Astrocyte of the hippocampus (primary cell): ENCODE measurements around the gene ACOT7.
"Not testable (repeated sequence)": the region's sequence is repeated elsewhere in the genome, so short reads cannot be mapped to it uniquely, and the experiment has no call there.

Experiments
- DNase-seq: peaks from one replicate; pipeline ENCODE4 v3.0.0; 2011; ENCODE audit warnings: low read depth, low spot score

The ACOT7 gene, protein sequence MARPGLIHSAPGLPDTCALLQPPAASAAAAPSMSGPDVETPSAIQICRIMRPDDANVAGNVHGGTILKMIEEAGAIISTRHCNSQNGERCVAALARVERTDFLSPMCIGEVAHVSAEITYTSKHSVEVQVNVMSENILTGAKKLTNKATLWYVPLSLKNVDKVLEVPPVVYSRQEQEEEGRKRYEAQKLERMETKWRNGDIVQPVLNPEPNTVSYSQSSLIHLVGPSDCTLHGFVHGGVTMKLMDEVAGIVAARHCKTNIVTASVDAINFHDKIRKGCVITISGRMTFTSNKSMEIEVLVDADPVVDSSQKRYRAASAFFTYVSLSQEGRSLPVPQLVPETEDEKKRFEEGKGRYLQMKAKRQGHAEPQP

DNA sequence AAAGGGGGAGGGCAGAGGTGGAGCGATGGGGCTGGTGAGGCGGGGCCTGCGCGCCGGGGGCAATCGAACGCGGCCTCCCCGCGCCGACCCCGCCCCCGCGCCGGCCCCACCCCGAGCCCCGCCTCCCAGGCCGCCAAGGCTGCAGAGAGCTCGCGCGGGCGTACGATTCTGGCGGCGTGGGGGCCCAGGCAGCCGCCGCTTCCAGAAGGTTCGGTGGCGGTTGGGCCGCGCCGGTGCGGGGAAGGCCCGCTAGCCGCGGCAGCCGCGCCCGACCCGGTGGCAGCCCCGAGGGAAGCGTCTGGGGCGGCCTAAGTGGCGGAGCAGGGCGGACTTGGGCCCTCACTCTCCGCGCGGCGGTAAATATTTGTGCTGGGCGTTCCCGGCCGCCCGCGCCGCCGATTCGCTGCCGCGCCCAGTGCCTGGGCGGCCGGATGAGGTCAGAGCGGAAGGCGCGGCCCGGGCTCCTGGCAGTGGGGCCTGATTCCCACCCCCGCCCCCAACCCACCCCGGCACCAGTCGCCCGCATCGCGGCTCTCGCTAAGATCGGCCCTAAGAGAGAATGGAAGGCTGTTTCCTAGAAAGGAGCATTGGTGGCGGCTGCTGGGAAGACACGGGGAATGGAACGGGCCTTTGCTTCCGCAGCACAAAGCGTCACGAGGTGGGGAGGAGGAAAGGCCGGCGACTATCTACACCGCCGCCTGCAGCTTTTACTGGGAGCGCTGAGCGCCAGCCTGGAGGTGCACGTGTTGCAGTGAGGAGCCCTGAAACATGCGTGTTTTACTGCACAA, at the start of gene ACOT7:
Gene ACOT7 (minus strand): TSS at position 368 of the 788 bp plus-strand sequence. CDS start 368 bp downstream, outside the sequence.
- peak; percentile 96 for DNase-seq

GRCh38 chr1:6441586-6441985, 48.0 kb upstream of the ACOT7 start:
- no peak for DNase-seq

GRCh38 chr1:6440198-6441126, 46.9 kb upstream of the ACOT7 start:
- peak; percentile 72 for DNase-seq

DNA sequence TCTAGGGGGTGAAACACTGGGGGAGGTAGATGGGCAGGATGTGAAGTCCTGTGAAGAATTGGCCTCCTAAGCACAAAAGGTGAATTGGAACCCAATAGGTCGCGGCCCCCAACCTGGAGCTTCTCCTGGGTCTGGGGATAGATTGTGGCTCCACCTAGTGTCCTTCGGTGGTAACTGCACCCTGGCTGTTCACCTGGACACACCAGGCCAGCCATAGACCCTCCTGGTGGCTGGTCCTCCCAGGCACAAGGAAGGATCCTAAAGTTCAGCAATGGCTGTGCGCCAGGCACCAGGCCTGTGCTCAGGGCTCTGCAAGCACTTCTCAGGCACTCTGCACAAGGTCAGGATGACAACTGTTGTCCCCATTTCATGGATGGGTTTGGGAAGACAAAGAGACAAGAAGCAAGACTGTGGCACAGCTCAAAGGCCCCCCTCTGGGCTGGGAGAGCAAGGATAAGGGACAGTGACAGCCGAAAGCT, 44.5 kb upstream of the ACOT7 start:
- peak; percentile 80 for DNase-seq

DNA sequence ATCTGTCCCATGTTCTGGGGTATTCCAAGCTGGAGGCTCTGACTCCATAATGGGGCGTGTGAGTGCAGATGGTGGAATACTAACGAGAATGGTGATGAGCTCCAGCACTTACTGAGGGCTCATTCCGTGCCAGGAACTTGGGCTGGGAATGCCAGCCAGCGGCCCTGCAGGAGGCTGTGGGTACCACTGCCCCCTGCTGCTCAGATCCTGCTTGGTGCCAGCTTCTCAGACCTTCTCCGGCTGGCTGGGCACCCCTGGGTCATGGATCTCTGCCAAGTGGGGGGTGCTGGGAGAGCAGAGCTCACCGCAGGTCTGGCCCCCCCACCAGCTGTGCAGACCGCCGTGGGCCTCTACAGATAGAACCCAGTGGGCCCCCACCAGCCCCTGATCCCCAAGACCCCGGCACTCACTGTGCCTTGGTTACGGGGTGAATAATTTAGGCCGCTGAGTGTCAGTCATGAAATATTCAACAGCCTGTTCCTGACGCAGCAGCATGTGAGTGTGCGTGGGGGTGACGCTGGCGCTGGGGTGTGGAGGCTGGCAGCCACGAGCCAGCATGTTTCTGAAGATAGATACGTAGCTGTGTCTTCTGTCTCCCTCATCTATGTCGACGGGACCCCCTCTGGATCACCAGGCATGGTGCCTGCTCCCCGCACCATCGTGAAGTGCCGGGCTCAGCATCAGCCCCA, 43.6 kb upstream of the ACOT7 start:
- peak; percentile 76 for DNase-seq

DNA sequence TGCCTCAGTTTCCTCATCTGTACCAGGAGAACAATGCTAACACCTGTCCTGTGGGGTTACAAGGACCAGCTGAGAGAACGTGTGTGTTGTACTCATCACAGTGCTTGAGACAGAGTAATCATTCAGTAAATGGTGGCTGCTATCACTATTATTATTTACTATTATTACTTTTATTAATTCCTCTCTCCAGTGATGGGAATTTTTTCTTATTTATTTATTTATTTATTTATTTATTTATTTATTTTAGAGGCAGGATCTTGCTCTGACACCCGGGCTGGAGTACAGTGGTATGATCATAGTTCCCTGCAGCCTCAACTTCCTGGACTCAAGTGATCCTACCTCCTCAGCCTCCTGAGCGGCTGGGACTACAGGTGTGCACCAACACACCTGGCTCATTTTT, 42.7 kb upstream of the ACOT7 start:
- not testable (repeated sequence) for DNase-seq

- no peak for DNase-seq
These were observed 42.0 kb upstream of the ACOT7 start for GRCh38 chr1:6435547-6435946.

DNA sequence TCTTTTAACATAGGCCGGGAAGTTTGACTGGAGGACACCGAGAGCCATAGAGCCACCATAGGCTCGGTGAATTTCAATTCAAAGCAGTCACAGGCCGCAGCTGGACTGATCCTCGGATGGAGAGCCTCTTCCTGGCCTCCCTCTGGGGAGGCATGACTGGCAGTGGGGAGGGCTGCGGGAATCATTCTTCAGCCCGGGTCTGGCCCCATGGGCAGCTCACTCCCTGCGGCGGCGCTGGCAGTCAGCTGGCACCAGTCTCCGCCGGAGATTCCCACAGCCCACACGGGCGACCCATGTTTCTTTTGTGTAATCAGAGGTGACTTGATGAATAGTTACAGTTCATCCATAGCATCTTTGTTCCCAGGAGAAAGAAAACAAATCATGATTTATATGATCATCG, 41.6 kb upstream of the ACOT7 start:
- no peak for DNase-seq

GRCh38 chr1:6434186-6434585, 40.6 kb upstream of the ACOT7 start:
- no peak for DNase-seq

DNA sequence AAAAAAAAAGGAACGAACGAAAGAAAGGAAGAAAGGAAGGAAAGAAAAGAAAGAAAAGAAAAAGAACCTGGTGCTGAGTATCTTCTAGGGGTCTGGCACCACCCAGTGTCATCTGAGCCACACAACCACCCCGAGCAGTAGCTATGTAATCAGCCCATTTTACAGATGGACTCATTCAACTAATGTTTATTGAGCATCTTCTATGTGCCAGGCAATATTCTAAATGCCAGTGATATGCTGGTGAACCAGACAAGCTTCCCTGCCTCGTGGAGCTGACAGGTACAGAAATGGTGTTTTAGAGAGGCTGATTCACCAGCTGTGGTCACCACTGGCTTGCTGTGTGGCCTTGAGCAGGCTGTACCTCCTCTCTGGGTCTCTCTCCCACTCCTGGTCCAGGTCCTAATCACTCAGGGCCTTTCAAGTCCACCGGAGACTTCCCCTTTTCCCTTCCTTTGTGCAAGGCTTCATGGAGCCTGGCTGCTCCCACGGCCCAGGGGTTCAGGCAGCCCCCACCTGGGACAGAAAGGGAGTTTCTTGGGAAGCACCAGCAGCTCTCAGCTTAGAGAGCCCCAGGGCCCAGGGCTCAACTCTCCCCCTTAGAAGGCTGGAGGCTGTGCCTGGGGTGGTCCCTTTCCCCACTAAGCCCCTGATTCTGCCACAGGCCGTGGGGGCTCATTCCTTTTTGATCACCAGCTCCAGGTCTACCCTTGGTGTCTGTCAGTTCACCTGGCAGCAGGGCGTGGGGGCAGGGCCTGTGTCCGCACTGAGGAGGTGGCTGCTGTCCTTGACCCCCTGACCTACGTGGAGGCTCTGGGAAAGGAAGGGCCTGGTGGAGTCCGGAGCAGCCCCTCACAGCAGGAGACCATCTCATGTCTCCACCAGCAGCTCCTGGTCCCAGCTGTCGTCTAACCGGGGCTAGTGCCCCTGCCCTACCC, 38.3 kb upstream of the ACOT7 start:
- DNase-seq: not testable (repeated sequence)

GRCh38 chr1:6429660-6430411, 36.3 kb upstream of the ACOT7 start:
- not testable (repeated sequence) for DNase-seq

- DNase-seq: not testable (repeated sequence)
These were observed 34.9 kb upstream of the ACOT7 start for GRCh38 chr1:6428453-6428852.

GRCh38 chr1:6427441-6428390, 34.1 kb upstream of the ACOT7 start:
- DNase-seq: no peak

- no peak for DNase-seq
These were observed 33.4 kb upstream of the ACOT7 start for GRCh38 chr1:6426972-6427350.

DNA sequence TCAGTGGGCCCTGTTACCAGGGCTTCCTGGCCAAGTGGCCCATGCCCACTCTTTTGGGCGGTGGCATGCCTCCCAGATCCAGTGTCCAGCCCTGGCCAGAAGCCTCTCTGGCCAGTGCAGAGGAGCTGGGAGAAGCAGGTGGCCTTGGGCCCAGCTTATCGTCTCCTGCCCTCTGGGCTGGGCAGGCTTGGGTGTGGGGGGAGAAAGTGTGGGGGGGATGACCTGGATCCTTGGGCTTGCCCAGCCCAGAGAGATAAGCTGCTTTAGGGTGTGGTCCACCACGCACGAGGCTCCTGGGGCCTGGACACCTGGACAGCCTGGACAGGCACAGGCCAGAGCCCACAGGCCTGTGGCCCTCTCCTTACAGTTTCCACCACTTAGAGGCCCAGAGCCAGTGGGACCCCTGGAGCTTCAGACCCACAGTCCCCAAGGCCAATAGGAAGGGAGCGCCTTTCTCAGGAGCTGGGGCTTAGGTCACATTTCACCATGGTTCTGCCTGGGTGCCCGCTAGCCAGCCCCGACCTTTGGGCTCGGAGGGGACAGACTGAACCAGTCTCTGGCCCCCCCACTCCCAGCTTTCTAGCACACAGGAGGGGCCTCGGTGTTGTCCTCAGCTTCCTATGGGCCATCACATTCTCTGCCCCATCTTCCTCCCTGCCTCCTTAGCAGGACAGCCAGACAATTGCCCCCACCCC, 32.9 kb upstream of the ACOT7 start:
- no peak for DNase-seq

- DNase-seq: no peak
These were observed 32.1 kb upstream of the ACOT7 start for GRCh38 chr1:6425658-6426057.
